Esophagus muscularis mucosa (tissue), 4 donors: ENCODE measurements around the gene PREP. TPM values are rescaled to one million over a fixed set of nuclear protein-coding genes. Genes with fewer than 3 reads are reported as not detected.

Experiments used
- DNase-seq: peaks from one replicate; pipeline ENCODE4 v3.0.0-alpha.2; 2017; ENCODE audit errors: extremely low spot score
- H3K27ac ChIP-seq, 4 donors: fragments of 200-600 bp; sonication (generic); replicated peaks in 1 of 4; 1 replicate in 3 of 4; 2 replicates in 1 of 4; pipeline ENCODE4 v1.5.1; 2016 to 2019; ENCODE audit warnings: mild to moderate bottlenecking in 1 of 4
- H3K27me3 ChIP-seq, 4 donors: fragments of 200-600 bp; sonication (generic); one replicate each; pipeline versions ENCODE4 v1.5.1 to v1.6.0; 2016 to 2019
- H3K36me3 ChIP-seq, 4 donors: fragments of 200-600 bp; sonication (generic); one replicate each; pipeline ENCODE4 v1.5.1; 2016 to 2019
- H3K4me1 ChIP-seq, 4 donors: fragments of 200-600 bp; sonication (generic); one replicate each; pipeline ENCODE4 v1.5.1; 2016 to 2019
- H3K4me3 ChIP-seq, 4 donors: fragments of 200-600 bp; sonication (generic); 1 replicate in 2 of 4; 2 replicates in 2 of 4; pipeline ENCODE4 v1.5.1; 2016 to 2019; ENCODE audit warnings: mild to moderate bottlenecking in 4 of 4, moderate library complexity in 1 of 4
- H3K9me3 ChIP-seq, 4 donors: fragments of 200-600 bp; sonication (generic); 1 replicate in 3 of 4; 2 replicates in 1 of 4; pipeline ENCODE4 v1.5.1; 2016 to 2019
- CTCF ChIP-seq, 3 experiments: fragments of 200-600 bp in 2 of 3; fragments of 450-650 bp in 1 of 3; sonication (generic) in 2 of 3; IDR thresholded peaks; one replicate each; pipeline ENCODE4 v1.5.1; 2017 to 2019; ENCODE audit warnings: antibody characterized with exemption in 3 of 3, mild to moderate bottlenecking in 2 of 3, moderate library complexity in 1 of 3
- EP300 ChIP-seq: sonication (generic); formaldehyde crosslinking; IDR thresholded peaks from one replicate; pipeline ENCODE4 v1.6.1; 2017; ENCODE audit warnings: antibody characterized with exemption
- POLR2A ChIP-seq: fragments of 450-650 bp; IDR thresholded peaks from one replicate; pipeline ENCODE4 v1.6.1; 2017; ENCODE audit warnings: antibody characterized with exemption, moderate library complexity, mild to moderate bottlenecking, low read depth
- POLR2AphosphoS5 ChIP-seq, 2 donors: sonication (generic); formaldehyde crosslinking; IDR thresholded peaks; one replicate each; pipeline ENCODE4 v1.6.1; 2017; ENCODE audit warnings: antibody characterized with exemption in 2 of 2
- WGBS: methylation state at CpG from one replicate; pipeline ENCODE4 v1.1.5; 2018; 5-methylcytosine and 5-hydroxymethylcytosine counted together
- intact Hi-C: fragments of 100-400 bp; cut with DNase I; formaldehyde crosslinking; loops from one replicate; pipeline ENCODE4 v1.15.1; 2023
- total RNA-seq, 4 donors: library from RNA; depleted of rRNA; stranded (reverse); fragments of >200 nt; gene quantifications; one replicate each; pipeline versions ENCODE4 v1.1.0 to v1.2.1, GENCODE V29; 2016

Gene PREP
- total RNA-seq, 4 donors from 2014 or later, result 17.9 to 21.6 (median 19.0) TPM

- 95% methylated on average over 2 of the region's 2 CpGs for WGBS
Observed at GRCh38 chr6:105321728-105322127, 81.2 kb downstream of the PREP start.

GRCh38 chr6:105321207-105321606 lies 81.7 kb downstream of the PREP start:
- peaks cover under 1 to 7% (median 2%) of the 10 kb centered on the region in 4 donors for H3K4me1 ChIP-seq
- no peak for TF ChIP-seq POLR2AphosphoS5 (IDR thresholded peaks at IDR 0.05)
- no peak for TF ChIP-seq EP300
- TF ChIP-seq CTCF (IDR thresholded peaks at IDR 0.05), result no peak
- no peak for TF ChIP-seq POLR2A
- no peak overlapping the region for H3K4me3 ChIP-seq
- no peaks in the 10 kb centered on the region for H3K27me3 ChIP-seq
- no peaks in the 10 kb centered on the region for H3K9me3 ChIP-seq
- intact Hi-C loops, result no loop called here
- 95% methylated on average over 6 of the region's 6 CpGs for WGBS
- H3K27ac ChIP-seq, result no peak overlapping the region
- H3K36me3 ChIP-seq, result peaks cover 7 to 43% (median 29%) of the 10 kb centered on the region in 4 donors
- DNase-seq, result peak; percentile 21

More at GRCh38 chr6:105321728-105322127, 81.2 kb downstream of the PREP start:
- DNase-seq, result no peak
- Histone ChIP-seq H3K9me3 (no peaks in the 10 kb centered on the region), H3K27me3 (no peaks in the 10 kb centered on the region), H3K4me3 (no peak overlapping the region), H3K36me3 (peaks cover 7 to 40% (median 29%) of the 10 kb centered on the region in 4 donors), H3K4me1 (peaks cover 5 to 10% (median 7%) of the 10 kb centered on the region in 4 donors), H3K27ac (no peak overlapping the region)
- no peak for TF ChIP-seq POLR2AphosphoS5 (IDR thresholded peaks at IDR 0.05)
- TF ChIP-seq CTCF (IDR thresholded peaks at IDR 0.05), result no peak
- TF ChIP-seq POLR2A, result no peak
- TF ChIP-seq EP300, result no peak
- intact Hi-C loops, result no loop called here

GRCh38 chr6:105320765-105321164 lies 82.1 kb downstream of the PREP start:
- Histone ChIP-seq H3K4me1 (peaks cover 0 to 7% (median 0%) of the 10 kb centered on the region in 4 donors), H3K4me3 (no peak overlapping the region), H3K9me3 (no peaks in the 10 kb centered on the region), H3K27ac (no peak overlapping the region), H3K36me3 (peaks cover 7 to 47% (median 29%) of the 10 kb centered on the region in 4 donors), H3K27me3 (no peaks in the 10 kb centered on the region)
- DNase-seq, result no peak
- intact Hi-C loops, result no loop called here
- TF ChIP-seq EP300, result no peak
- no peak for TF ChIP-seq POLR2AphosphoS5 (IDR thresholded peaks at IDR 0.05)
- no peak for TF ChIP-seq CTCF (IDR thresholded peaks at IDR 0.05)
- no peak for TF ChIP-seq POLR2A
- 95% methylated on average over 3 of the region's 3 CpGs for WGBS

GRCh38 chr6:105320271-105320670 lies 82.6 kb downstream of the PREP start:
- DNase-seq, result peak; percentile 66
- H3K4me1 ChIP-seq, result peaks cover 0 to 7% (median 0%) of the 10 kb centered on the region in 4 donors
- no peaks in the 10 kb centered on the region for H3K27me3 ChIP-seq
- TF ChIP-seq EP300 (no peak), POLR2AphosphoS5 (IDR thresholded peaks at IDR 0.05) (no peak), CTCF (IDR thresholded peaks at IDR 0.05) (no peak), POLR2A (no peak)
- H3K9me3 ChIP-seq, result no peaks in the 10 kb centered on the region
- H3K27ac ChIP-seq, result no peak overlapping the region
- intact Hi-C loops, result no loop called here
- peaks cover 7 to 49% (median 29%) of the 10 kb centered on the region in 4 donors for H3K36me3 ChIP-seq
- no peak overlapping the region for H3K4me3 ChIP-seq
- 71% methylated on average over 1 of the region's 1 CpG for WGBS

- 96% methylated on average over 1 of the region's 1 CpG for WGBS
- H3K4me3 ChIP-seq, result no peak overlapping the region
- TF ChIP-seq CTCF (IDR thresholded peaks at IDR 0.05), result no peak
- TF ChIP-seq POLR2A, result no peak
- no peak for TF ChIP-seq EP300
- TF ChIP-seq POLR2AphosphoS5 (IDR thresholded peaks at IDR 0.05), result no peak
- DNase-seq, result no peak
- no peaks in the 10 kb centered on the region for H3K27me3 ChIP-seq
- H3K9me3 ChIP-seq, result no peaks in the 10 kb centered on the region
- peaks cover 7 to 49% (median 29%) of the 10 kb centered on the region in 4 donors for H3K36me3 ChIP-seq
- H3K27ac ChIP-seq, result no peak overlapping the region
- H3K4me1 ChIP-seq, result peaks cover 0 to 7% (median 0%) of the 10 kb centered on the region in 4 donors
- intact Hi-C loops, result loop anchor here (5.0 kb wide), 1 partner anchor 83 kb away; the partner anchor contains the start of gene PREP
Observed at GRCh38 chr6:105319331-105319730, 83.6 kb downstream of the PREP start.
